ENCODE measurements around the gene RAMACL.

Gene RAMACL

DNA sequence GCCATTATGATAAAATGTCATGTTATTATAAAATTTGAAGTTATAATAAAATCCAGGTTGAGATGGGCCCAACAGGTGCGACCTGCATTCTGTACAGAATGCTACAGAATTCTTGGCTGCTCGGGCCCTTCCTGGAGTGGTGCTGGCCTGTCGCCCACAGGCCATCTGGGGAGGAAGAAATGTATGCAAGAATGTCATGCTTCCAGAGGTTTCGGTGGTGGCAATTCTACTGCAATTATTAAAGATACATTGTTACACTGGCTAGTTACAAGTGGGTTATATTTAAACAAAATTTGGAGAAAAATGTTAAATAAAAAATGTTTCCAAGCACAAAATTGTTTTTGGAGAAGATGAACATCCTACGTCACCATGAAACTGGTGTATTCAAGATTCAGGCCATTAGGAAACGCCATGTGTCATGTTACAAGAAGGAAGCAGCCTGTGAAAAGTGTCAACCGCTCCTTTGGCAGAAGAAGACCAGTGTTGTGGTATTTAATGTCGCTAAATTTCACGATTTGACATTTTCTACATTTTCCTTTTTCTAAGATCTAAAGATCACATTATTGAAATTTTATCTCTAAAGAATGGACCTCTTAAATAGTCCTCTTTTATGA lies 7.1 kb downstream of the RAMACL start:
- Histone ChIP-seq H3K27me3 (ENCODE audit: insufficient read depth, low read depth, severe bottlenecking) (no peaks in the 10 kb centered on the region), H3K36me3 (no peaks in the 10 kb centered on the region), H3K27ac (no peak overlapping the region), H3K4me3 (ENCODE audit: low read depth, low read length) (no peak overlapping the region), H3K9me3 (ENCODE audit: severe bottlenecking) (peaks cover 7% of the 10 kb centered on the region)
- no peak for DNase-seq
- TF ChIP-seq, protein P1, sequence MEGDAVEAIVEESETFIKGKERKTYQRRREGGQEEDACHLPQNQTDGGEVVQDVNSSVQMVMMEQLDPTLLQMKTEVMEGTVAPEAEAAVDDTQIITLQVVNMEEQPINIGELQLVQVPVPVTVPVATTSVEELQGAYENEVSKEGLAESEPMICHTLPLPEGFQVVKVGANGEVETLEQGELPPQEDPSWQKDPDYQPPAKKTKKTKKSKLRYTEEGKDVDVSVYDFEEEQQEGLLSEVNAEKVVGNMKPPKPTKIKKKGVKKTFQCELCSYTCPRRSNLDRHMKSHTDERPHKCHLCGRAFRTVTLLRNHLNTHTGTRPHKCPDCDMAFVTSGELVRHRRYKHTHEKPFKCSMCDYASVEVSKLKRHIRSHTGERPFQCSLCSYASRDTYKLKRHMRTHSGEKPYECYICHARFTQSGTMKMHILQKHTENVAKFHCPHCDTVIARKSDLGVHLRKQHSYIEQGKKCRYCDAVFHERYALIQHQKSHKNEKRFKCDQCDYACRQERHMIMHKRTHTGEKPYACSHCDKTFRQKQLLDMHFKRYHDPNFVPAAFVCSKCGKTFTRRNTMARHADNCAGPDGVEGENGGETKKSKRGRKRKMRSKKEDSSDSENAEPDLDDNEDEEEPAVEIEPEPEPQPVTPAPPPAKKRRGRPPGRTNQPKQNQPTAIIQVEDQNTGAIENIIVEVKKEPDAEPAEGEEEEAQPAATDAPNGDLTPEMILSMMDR (IDR thresholded peaks at IDR 0.05; ENCODE audit: low read depth, low read length) = no peak

DNA sequence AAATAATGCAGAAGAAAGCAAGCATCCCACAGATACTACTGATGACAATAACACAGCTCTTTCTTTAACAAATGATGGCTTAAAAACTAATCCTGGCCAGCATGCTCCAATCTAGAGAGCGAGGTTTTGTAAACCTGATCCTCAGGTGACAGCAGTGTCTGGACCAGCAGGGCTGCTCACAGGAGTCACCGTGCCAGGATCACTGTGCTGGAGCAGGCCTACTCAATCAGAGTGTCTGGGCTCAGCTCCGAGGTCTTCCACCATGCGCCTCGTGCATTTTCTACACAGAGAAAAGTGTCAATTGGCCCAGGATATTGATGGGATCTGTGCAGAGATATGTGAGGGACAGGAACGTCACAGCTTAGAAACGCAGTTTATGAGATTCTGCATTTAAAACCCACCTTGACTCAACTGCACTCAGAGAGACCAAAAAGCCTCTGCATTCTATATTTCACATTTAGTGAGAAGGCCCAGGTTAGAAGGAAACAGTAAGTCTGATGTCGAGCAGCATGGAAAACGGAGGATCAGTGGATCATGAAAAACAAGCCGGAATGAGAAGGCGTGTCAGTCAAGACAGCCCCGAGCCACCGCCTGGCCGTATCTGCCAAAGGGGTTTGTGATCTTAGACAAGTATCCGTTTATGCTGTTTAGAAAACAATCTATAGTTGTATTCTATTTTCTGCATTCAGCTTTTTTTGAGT lies 7.8 kb downstream of the RAMACL start:
- TF ChIP-seq, protein P1 (IDR thresholded peaks at IDR 0.05; ENCODE audit: low read depth, low read length) = no peak
- no peaks in the 10 kb centered on the region for H3K27me3 ChIP-seq (ENCODE audit: insufficient read depth, low read depth, severe bottlenecking)
- H3K27ac ChIP-seq = no peak overlapping the region
- H3K36me3 ChIP-seq = no peaks in the 10 kb centered on the region
- no peak overlapping the region for H3K4me3 ChIP-seq (ENCODE audit: low read depth, low read length)
- DNase-seq = no peak
- peaks cover 7% of the 10 kb centered on the region for H3K9me3 ChIP-seq (ENCODE audit: severe bottlenecking)

DNA sequence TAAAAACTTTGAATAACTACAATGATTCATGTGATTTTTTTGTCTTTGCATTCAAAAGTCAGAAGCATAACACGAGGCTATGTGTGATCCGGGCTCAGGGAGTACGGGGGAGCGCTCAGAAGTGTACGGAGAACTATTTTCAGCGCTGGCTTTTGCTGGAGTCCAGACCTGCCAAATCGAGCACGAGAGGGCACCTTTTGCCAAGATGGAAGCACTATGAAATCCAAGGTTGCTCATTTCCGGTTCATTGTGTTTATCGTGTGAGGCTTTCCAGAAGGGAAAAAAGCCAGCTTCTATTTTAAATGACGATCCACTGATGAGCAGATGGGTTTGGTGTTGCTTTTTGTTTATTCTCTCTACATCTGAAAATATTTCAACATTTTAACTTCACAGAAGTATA lies 11.3 kb downstream of the RAMACL start:
- H3K27ac ChIP-seq = no peak overlapping the region
- TF ChIP-seq, protein P1 (IDR thresholded peaks at IDR 0.05; ENCODE audit: low read depth, low read length) = no peak
- H3K4me3 ChIP-seq (ENCODE audit: low read depth, low read length) = no peak overlapping the region

DNA sequence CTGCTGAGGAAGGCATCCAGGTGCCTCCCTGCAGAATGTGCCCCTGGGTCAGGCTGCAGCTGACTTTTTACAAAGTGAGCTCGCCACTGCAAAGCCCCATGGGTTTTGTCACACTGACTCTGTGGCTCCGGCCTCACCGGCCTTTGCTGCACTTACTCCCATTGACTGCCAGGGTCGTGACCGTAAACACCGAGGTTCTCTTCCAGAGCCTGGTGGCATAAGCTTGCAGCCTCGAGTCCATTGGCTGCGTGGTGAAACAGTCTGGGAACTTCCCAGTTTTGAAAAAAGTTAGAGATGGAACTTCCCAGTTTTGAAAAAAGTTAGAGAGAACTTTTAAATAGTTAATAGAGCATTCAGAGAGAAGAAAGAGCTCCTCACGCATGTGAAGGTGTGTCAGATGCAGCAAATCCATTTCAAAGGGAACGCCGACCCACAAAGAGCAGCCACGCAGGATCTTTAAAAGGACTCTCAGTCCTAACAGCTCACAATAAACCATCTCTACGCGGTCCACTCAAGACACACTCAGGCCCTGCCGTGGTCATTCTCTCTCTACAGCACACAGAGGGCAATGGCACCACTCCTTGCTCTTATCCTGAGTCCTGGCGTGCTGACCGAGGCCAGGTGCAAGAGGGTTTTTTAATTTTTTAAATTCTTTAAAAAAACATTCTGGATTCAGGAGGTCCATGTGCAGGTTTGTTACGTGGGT lies 12.8 kb downstream of the RAMACL start:
- TF ChIP-seq, protein P1 (IDR thresholded peaks at IDR 0.05; ENCODE audit: low read depth, low read length) = no peak
- DNase-seq = no peak
- Histone ChIP-seq H3K27me3 (ENCODE audit: insufficient read depth, low read depth, severe bottlenecking) (no peaks in the 10 kb centered on the region), H3K36me3 (no peaks in the 10 kb centered on the region), H3K4me3 (ENCODE audit: low read depth, low read length) (no peak overlapping the region), H3K9me3 (ENCODE audit: severe bottlenecking) (peaks cover 7% of the 10 kb centered on the region), H3K27ac (no peak overlapping the region)

More for the DNA sequence above, 11.3 kb downstream of the RAMACL start:
- H3K27me3 ChIP-seq (ENCODE audit: insufficient read depth, low read depth, severe bottlenecking) = no peaks in the 10 kb centered on the region
- no peak for DNase-seq
- H3K9me3 ChIP-seq (ENCODE audit: severe bottlenecking) = peaks cover 7% of the 10 kb centered on the region
- H3K36me3 ChIP-seq = no peaks in the 10 kb centered on the region

DNA sequence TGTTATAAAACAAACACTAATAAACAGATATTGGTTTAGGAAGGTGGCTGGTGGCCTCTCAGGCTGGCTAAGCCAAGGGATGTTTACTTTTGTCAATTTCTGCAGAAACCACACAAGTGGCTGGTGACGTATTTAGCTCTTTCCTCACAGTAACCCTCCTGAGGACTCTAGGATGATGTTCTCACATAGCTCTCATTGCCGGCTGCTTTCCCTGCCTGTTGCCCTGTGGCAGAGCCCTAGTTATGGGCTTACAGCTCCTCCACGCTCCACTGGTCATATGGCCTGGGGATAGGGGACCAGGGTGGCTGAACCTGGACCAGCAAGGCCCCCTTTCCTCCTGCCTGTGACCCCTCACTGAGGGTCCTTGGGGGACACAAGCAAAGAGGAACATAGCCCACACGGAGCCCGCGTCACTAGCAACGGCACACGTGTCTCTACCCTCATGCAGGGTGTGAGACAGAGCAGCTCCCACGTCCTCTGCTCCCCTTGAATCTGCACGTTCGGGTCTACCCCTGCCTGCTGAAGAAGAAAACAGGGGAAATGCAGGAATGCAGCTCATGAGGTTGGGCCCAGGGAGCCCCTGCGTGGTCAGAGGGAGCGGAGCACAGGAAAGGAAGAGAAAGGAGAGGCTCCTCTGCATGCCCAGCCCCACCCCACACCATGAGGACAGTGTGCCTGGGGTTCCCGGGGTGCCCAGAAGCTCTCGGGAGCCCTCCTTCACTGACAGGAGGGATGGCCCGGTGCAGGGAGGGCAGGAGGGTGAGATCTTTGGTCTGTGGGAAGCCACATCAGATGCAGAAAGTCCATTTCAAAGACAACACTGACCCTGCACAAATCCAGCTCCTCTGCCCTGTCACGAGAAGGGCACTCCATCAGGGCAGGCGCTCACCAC lies 13.9 kb downstream of the RAMACL start:
- DNase-seq = no peak
- H3K36me3 ChIP-seq = no peaks in the 10 kb centered on the region
- H3K9me3 ChIP-seq (ENCODE audit: severe bottlenecking) = peaks cover 7% of the 10 kb centered on the region
- H3K27me3 ChIP-seq (ENCODE audit: insufficient read depth, low read depth, severe bottlenecking) = no peaks in the 10 kb centered on the region
- no peak overlapping the region for H3K27ac ChIP-seq
- no peak overlapping the region for H3K4me3 ChIP-seq (ENCODE audit: low read depth, low read length)
- TF ChIP-seq, protein P1 (IDR thresholded peaks at IDR 0.05; ENCODE audit: low read depth, low read length) = no peak

All from WERI-Rb-1 (cell line).